Measurements from ENCODE around the gene NDP. TPM values are rescaled to one million over a fixed set of nuclear protein-coding genes. Genes with fewer than 3 reads are reported as not detected.

Gene NDP
- total RNA-seq, 1 experiment from 2014 or later: 1.5 TPM

- CTCF ChIA-PET: no interaction called here
- H3K4me1 Mint-ChIP-seq (ENCODE audit: low read depth, unreplicated experiment): peaks cover 3% of the 10 kb centered on the region
- H3K9me3 Mint-ChIP-seq (ENCODE audit: low read depth, unreplicated experiment): no peaks in the 10 kb centered on the region
Observed at GRCh38 chrX:43909141-43909540, 64.0 kb downstream of the NDP start.

DNA sequence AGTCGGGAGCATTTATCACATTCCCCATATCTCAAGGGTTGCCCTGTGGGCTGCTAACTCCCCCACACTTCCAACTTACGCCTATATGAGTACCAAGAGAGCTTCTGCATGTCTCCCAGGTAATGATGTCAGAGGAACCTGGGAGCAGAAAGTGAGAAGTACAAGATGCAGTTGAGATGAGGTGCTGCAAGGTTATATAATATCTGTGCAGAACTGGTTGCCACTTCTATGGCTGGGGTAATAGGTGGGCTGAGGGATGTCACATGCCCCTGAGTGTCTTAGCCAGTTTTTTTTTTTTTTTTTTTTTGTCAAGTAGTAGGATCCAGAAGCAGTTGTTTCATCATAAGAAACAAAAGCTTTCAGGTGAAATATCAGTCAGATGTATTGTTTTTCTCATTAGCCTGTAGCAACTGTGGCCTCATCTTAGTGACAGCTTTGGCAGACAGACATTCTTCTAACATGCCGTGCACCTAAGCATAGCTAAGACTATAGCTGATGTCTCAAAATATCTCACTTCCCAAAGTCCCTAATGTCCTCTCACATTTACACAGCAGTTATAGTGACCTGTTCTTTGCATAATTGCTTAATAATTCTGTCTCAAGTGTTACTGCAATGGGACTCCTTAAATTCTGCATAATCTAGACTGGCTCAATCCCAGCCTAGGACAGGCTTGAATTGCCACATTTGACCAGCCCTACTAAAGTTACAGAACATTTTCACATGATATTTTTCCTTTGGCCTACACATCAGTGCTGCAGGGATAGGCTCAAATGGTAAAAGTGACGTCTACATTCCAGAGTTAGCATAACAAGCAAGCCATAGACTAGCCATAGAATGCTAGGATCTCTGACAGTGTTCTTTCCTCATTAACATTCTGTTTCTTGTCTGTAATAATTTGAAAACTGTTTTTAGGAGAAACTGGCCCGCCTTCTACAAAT, 73.0 kb downstream of the NDP start:
- Mint-ChIP-seq H3K4me1 (ENCODE audit: low read depth, unreplicated experiment) (no peaks in the 10 kb centered on the region), H3K4me3 (ENCODE audit: low read depth, unreplicated experiment) (no peak overlapping the region), H3K36me3 (ENCODE audit: insufficient read depth, unreplicated experiment) (no peaks in the 10 kb centered on the region), H3K27ac (ENCODE audit: unreplicated experiment) (no peak overlapping the region), H3K9me3 (ENCODE audit: low read depth, unreplicated experiment) (no peaks in the 10 kb centered on the region), H3K27me3 (ENCODE audit: unreplicated experiment) (no peaks in the 10 kb centered on the region)
- no TSS peak for BruUV-seq (replicated peaks)
- DNase-seq: no peak
- no peak for TF ChIP-seq CTCF (IDR thresholded peaks at IDR 0.05; ENCODE audit: unreplicated experiment)
- CTCF ChIA-PET: no interaction called here
- intact Hi-C loops (cut with micrococcal nuclease; ENCODE audit: unreplicated experiment): no loop called here

More at GRCh38 chrX:43909141-43909540, 64.0 kb downstream of the NDP start:
- intact Hi-C loops (cut with micrococcal nuclease; ENCODE audit: unreplicated experiment): no loop called here
- H3K4me3 Mint-ChIP-seq (ENCODE audit: low read depth, unreplicated experiment): no peak overlapping the region
- TF ChIP-seq CTCF (IDR thresholded peaks at IDR 0.05; ENCODE audit: unreplicated experiment): no peak
- no peak for DNase-seq
- H3K27me3 Mint-ChIP-seq (ENCODE audit: unreplicated experiment): no peaks in the 10 kb centered on the region
- no peaks in the 10 kb centered on the region for H3K36me3 Mint-ChIP-seq (ENCODE audit: insufficient read depth, unreplicated experiment)
- no TSS peak for BruUV-seq (replicated peaks)
- no peak overlapping the region for H3K27ac Mint-ChIP-seq (ENCODE audit: unreplicated experiment)

Other genes with a start within 250 kb of the NDP start
- 45.0 and 56.8 TPM in 2 replicates for gene MAOB, start 90.9 kb downstream of the NDP start, total RNA-seq (2022)